ENCODE measurements around the gene MAEL.

The MAEL gene

DNA sequence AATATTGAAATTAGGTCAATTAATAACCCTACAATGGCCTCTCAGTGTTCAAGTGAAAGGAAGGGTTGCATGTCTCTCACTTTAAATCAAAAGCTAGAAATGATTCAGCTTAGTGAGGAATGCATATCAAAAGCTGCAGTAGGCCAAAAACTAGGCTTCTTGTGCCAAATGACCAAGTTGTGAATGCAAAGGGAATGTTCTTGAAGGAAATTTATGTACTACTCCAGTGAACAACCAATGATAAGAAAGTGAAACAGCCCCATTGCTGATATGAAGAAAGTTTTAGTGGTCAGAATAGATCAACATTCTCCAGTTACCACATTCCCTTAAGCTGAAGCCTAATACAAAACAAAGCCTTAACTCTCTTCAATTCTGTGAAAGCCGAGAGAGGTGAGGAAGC is 10.0 kb downstream of the MAEL start:
- TF ChIP-seq, protein P1, sequence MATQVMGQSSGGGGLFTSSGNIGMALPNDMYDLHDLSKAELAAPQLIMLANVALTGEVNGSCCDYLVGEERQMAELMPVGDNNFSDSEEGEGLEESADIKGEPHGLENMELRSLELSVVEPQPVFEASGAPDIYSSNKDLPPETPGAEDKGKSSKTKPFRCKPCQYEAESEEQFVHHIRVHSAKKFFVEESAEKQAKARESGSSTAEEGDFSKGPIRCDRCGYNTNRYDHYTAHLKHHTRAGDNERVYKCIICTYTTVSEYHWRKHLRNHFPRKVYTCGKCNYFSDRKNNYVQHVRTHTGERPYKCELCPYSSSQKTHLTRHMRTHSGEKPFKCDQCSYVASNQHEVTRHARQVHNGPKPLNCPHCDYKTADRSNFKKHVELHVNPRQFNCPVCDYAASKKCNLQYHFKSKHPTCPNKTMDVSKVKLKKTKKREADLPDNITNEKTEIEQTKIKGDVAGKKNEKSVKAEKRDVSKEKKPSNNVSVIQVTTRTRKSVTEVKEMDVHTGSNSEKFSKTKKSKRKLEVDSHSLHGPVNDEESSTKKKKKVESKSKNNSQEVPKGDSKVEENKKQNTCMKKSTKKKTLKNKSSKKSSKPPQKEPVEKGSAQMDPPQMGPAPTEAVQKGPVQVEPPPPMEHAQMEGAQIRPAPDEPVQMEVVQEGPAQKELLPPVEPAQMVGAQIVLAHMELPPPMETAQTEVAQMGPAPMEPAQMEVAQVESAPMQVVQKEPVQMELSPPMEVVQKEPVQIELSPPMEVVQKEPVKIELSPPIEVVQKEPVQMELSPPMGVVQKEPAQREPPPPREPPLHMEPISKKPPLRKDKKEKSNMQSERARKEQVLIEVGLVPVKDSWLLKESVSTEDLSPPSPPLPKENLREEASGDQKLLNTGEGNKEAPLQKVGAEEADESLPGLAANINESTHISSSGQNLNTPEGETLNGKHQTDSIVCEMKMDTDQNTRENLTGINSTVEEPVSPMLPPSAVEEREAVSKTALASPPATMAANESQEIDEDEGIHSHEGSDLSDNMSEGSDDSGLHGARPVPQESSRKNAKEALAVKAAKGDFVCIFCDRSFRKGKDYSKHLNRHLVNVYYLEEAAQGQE (IDR thresholded peaks at IDR 0.05; ENCODE audit: low read depth): no peak
- no peak for TF ChIP-seq YY1 (IDR thresholded peaks at IDR 0.05; ENCODE audit: low read depth)
- TF ChIP-seq RAD21 (IDR thresholded peaks at IDR 0.05; ENCODE audit: low read depth): no peak
- TF ChIP-seq, protein P2, sequence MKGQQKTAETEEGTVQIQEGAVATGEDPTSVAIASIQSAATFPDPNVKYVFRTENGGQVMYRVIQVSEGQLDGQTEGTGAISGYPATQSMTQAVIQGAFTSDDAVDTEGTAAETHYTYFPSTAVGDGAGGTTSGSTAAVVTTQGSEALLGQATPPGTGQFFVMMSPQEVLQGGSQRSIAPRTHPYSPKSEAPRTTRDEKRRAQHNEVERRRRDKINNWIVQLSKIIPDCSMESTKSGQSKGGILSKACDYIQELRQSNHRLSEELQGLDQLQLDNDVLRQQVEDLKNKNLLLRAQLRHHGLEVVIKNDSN (IDR thresholded peaks at IDR 0.05): no peak
- no peak for TF ChIP-seq TAF1 (IDR thresholded peaks at IDR 0.05; ENCODE audit: low read depth)

DNA sequence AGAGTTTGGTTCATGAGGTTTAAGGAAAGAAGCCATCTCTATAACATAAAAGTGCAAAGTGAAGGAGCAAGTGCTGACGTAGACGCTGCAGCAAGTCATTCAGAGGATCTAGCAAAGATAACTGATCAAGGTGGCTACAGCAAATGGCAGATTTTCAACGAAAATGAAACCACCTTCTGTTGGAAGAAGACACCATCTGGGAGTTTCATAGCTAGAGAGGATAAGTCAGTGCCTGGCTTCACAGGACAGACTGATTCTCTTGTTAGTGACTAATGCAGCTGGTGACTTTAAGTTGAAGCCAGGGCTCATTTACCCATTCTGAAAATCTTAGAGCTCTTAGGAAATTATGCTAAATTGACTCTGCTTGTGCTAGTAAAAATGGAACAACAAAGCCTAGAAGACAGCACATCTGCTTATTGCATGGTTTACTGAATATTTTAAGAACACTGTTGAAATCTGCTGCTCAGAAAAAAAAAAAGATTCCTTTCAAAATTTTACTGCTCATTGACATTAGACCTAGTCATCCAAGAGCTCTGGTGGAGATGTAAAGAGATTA is 10.5 kb downstream of the MAEL start:
- TF ChIP-seq FOXM1 (IDR thresholded peaks at IDR 0.05; ENCODE audit: borderline replicate concordance, low read depth): no peak
- no peak for TF ChIP-seq NFIC (IDR thresholded peaks at IDR 0.05)
- TF ChIP-seq EGR1 (IDR thresholded peaks at IDR 0.05): no peak
- TF ChIP-seq, protein P1 (IDR thresholded peaks at IDR 0.05; ENCODE audit: low read depth): no peak

DNA sequence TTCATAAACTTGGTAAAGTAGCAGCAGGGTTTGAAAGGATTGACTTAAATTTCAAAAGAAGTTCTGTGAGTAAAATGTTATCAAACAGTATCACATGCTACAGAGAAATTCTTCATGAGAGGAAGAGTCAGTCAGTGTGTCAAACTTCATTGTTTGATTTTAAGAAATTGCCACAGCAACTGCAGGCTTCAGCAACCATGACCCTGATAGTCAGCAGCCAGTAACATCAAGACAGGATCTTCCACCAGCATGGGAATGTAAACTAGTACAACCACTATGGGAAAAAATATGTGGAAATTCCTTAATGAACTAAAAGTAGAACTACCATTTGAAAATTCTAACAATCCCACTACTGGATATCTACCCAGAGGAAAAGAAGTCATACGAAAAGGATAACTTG is 11.5 kb downstream of the MAEL start:
- TF ChIP-seq, protein P2 (IDR thresholded peaks at IDR 0.05): no peak
- TF ChIP-seq, protein P1 (IDR thresholded peaks at IDR 0.05; ENCODE audit: low read depth): no peak
- TF ChIP-seq CEBPB (IDR thresholded peaks at IDR 0.05): no peak
- no peak for TF ChIP-seq TCF12 (IDR thresholded peaks at IDR 0.05; ENCODE audit: low read depth)
- no peak for TF ChIP-seq FOXM1 (IDR thresholded peaks at IDR 0.05; ENCODE audit: borderline replicate concordance, low read depth)
- TF ChIP-seq RAD21 (IDR thresholded peaks at IDR 0.05; ENCODE audit: low read depth): no peak
- TF ChIP-seq YY1 (IDR thresholded peaks at IDR 0.05; ENCODE audit: low read depth): no peak
- TF ChIP-seq ZBTB7A (IDR thresholded peaks at IDR 0.05; ENCODE audit: low read depth): no peak
- no peak for TF ChIP-seq TAF1 (IDR thresholded peaks at IDR 0.05; ENCODE audit: low read depth)
- TF ChIP-seq, protein P3, sequence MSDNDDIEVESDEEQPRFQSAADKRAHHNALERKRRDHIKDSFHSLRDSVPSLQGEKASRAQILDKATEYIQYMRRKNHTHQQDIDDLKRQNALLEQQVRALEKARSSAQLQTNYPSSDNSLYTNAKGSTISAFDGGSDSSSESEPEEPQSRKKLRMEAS (IDR thresholded peaks at IDR 0.05): no peak
- TF ChIP-seq EP300 (IDR thresholded peaks at IDR 0.05; ENCODE audit: borderline replicate concordance): no peak

DNA sequence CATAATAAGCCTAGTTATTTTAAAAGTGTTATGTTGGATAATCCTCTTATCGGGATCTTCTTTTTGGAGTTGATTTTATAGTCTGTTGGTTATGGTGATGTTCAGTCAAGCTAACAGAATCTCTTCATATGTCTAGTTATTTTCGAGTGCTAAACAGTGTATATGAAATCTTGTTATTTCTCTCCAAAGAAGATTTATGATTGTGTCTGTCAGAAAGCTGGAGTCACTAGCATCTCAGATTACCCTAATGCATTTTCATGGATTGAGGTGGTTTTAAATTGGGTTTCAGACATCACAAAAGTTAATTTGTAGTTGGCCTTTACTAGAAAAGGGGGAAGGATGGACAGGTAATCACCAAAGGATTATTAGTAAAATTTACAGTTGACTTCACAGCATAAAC is 13.3 kb downstream of the MAEL start:
- TF ChIP-seq CREB1 (IDR thresholded peaks at IDR 0.05; ENCODE audit: low read depth) (no peak), TAF1 (IDR thresholded peaks at IDR 0.05; ENCODE audit: low read depth) (no peak), FOXM1 (IDR thresholded peaks at IDR 0.05; ENCODE audit: borderline replicate concordance, low read depth) (no peak), EGR1 (IDR thresholded peaks at IDR 0.05) (no peak), CEBPB (IDR thresholded peaks at IDR 0.05) (no peak), TEAD4 (IDR thresholded peaks at IDR 0.05) (no peak)
- TF ChIP-seq, protein P2 (IDR thresholded peaks at IDR 0.05): no peak
- TF ChIP-seq, protein P1 (IDR thresholded peaks at IDR 0.05; ENCODE audit: low read depth): no peak
